NCI-H2171 treated with DMSO at 0.1 percent for 48 hours (cell line): ENCODE measurements around the gene OXT.
"Not testable (repeated sequence)": the region's sequence is repeated elsewhere in the genome, so short reads cannot be mapped to it uniquely, and the experiment has no call there.

Source experiments
- DNase-seq: peaks from one replicate; lab custom pipeline; 2025; lab: John Stamatoyannopoulos, UW

OXT gene

DNA sequence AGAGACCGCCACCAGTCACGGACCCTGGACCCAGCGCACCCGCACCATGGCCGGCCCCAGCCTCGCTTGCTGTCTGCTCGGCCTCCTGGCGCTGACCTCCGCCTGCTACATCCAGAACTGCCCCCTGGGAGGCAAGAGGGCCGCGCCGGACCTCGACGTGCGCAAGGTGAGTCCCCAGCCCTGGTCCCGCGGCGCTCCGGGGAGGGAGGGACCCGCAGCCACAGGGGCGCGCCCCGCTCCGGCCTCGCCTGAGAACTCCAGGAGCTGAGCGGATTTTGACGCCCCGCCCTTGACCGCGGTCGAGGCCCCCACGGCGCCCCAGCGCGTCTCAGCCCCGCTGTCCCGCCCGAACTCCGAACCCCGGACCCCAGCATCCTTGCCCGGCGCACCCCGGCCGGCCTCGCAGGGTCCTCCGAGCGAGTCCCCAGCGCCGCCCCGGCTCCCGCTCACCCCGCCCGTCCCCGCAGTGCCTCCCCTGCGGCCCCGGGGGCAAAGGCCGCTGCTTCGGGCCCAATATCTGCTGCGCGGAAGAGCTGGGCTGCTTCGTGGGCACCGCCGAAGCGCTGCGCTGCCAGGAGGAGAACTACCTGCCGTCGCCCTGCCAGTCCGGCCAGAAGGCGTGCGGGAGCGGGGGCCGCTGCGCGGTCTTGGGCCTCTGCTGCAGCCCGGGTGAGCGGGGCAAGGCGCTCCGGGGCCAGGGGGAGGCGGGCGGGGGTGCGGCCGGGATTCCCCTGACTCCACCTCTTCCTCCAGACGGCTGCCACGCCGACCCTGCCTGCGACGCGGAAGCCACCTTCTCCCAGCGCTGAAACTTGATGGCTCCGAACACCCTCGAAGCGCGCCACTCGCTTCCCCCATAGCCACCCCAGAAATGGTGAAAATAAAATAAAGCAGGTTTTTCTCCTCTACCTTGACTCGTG, at the start of gene OXT:
Gene OXT, plus strand, starts transcription at position 11 of the 920 bp plus-strand sequence. Its CDS starts 36 bp downstream, at position 47.
- DNase-seq = no peak

DNA sequence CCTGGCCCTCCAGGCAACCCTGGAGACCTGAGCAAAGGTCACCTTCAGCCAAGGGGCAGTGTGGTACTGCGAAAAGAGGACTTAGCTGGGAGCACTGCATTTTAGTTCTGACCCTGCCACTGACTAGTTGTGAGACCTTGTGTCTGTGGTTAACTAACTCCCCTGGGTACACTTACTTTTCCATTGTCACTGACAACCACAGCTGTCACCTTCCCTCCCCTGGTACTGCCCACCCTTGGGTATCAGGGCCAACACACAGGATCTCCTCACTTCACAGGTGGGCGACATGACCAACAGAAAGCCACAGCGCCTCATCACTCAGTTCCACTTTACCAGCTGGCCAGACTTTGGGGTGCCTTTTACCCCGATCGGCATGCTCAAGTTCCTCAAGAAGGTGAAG, 49.6 kb upstream of the OXT start:
- no peak for DNase-seq

- DNase-seq = not testable (repeated sequence)
Observed at GRCh38 chr20:3022559-3023490, 48.6 kb upstream of the OXT start.

GRCh38 chr20:3027987-3028386, 43.4 kb upstream of the OXT start:
- DNase-seq = no peak

- no peak for DNase-seq
Observed at GRCh38 chr20:3031524-3032147, 39.8 kb upstream of the OXT start.

- DNase-seq = no peak
Observed at GRCh38 chr20:3032624-3033023, 38.8 kb upstream of the OXT start.

DNA sequence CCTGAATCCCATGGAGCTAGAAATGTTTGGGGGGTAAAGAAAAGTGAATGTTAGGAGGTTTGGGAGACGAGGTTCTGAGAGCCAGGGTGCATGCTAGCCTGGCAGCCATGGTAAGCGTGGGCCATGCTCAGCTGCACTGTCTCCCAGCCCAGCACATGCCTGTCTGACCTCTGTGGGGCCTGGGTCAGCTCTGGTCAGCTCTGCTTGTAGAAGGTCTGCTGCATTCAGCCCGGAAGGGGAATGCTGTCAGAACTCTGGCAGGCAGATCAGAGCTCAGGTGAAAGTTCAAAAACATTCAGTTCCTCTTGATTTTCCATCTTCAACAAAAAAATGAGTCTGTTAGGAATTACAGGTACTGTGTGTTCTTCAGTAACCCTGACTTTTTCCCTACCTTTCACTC, 33.8 kb upstream of the OXT start:
- DNase-seq = no peak

DNA sequence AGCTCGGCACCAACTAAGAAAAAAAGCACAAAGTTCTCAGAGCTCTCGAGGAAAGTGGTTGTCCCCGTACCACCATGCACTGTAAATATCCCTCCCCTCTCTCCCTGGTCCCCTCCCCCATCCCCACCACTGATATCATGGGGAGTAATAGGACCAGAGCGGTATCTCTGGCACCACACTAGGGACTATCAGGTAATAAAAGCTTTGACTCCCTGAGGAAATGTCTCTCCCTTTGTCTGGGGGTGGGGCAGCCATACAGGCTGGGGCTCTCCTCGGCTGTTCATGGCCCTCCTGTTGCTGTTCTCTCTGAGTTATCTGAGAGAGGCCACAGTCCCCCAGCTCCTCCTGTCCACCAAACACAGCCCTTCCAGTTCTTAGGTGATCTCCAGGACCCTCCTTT, 33.0 kb upstream of the OXT start:
- no peak for DNase-seq

DNA sequence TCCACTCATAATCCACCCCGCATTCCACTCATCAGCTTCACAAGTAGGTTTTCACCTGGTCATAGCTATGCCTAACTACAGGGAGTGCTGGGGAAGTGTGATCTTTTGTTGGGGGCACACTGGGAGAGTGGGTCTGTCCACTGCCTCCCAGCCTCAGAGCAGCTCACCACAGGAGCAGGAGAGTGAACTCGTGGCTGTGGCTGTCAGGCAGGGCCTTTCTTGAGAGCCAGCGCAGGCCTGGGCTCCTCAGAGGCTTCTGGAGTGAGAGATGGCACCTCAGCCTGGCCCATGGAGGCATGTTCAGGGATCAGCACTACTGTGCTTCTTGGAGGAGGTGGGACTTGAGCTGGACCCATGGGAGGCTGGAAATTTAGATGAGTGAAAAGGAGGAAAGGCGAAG, 32.0 kb upstream of the OXT start:
- no peak for DNase-seq

- no peak for DNase-seq
Observed at GRCh38 chr20:3040086-3040485, 31.3 kb upstream of the OXT start.

GRCh38 chr20:3041854-3042409, 29.5 kb upstream of the OXT start:
- DNase-seq = peak; percentile 90

DNA sequence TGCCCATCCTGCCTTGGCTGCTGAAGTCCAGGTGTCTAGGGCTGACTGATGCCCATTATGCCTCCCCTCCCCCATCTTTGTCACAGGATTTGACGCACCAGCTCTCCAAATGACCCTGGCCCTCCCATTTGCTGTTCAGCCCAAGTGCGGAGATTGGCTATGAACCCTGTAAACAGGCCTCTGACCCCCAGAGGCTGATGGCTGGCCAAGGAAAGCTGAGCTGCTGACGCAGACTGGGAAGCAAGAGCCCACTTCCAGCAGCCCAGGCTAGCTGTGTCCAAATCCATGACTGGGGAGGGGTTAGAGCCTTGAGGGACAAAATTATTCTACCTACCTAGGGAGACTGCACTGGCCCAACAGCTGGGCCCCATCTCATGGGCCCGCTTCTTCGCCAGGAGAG, 28.8 kb upstream of the OXT start:
- DNase-seq = no peak

DNA sequence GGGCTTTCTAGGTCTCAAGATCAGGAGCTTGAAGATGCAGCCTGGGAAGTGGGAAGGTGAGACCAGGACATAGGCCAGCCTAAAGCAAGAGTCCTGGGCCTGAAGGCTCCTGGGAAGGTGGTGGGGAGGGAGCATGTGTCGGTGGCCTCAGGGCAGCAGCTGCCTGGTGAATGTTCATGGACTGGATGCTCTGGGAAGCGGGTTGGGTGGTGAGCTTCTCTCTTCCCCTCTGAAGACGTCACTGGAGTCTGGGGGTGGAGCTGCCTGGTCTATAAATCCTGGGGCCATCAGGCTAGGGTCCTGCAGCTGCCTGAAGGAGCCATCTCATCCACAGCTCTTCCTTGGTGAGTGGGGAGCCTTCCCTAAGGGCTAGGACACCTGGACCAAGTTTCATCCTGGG, 28.1 kb upstream of the OXT start, which contains the start of gene GNRH2:
Gene GNRH2, plus strand, starts transcription at position 301 of the 400 bp plus-strand sequence. CDS start 793 bp downstream, outside the sequence.
- DNase-seq = no peak

- DNase-seq = no peak
Observed at GRCh38 chr20:3044336-3044965, 27.0 kb upstream of the OXT start.

GRCh38 chr20:3045042-3045815, 26.2 kb upstream of the OXT start:
- peak; percentile 77 for DNase-seq

DNA sequence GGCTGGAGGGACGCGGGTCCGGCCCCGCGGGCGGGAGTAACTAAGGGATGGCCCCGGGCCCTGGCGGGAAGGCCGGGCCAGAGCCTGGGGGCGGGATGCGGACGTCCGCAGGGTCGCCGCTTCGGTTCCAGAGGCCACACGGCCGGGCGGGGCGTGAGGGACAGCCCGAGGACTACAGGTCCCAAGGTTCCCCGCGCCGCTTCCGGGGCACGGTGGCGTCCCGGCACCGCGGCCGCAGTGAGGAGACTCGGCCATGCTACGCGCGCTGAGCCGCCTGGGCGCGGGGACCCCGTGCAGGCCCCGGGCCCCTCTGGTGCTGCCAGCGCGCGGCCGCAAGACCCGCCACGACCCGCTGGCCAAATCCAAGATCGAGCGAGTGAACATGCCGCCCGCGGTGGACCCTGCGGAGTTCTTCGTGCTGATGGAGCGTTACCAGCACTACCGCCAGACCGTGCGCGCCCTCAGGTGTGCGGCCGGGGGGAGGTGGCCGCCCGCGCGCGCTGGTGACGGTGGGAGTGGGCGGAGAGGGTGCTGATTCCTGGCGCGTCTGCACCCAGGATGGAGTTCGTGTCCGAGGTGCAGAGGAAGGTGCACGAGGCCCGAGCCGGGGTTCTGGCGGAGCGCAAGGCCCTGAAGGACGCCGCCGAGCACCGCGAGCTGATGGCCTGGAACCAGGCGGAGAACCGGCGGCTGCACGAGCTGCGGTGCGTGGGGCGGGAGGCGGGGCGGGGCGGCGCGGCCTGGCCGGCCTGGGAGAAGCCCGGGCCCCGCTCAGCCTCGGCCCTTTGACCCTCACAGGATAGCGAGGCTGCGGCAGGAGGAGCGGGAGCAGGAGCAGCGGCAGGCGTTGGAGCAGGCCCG, 25.4 kb upstream of the OXT start, which contains the start of gene MRPS26:
Gene MRPS26, plus strand, starts transcription at position 237 of the 861 bp plus-strand sequence. Its CDS starts 17 bp downstream, at position 254.
- peak; percentile 87 for DNase-seq

DNA sequence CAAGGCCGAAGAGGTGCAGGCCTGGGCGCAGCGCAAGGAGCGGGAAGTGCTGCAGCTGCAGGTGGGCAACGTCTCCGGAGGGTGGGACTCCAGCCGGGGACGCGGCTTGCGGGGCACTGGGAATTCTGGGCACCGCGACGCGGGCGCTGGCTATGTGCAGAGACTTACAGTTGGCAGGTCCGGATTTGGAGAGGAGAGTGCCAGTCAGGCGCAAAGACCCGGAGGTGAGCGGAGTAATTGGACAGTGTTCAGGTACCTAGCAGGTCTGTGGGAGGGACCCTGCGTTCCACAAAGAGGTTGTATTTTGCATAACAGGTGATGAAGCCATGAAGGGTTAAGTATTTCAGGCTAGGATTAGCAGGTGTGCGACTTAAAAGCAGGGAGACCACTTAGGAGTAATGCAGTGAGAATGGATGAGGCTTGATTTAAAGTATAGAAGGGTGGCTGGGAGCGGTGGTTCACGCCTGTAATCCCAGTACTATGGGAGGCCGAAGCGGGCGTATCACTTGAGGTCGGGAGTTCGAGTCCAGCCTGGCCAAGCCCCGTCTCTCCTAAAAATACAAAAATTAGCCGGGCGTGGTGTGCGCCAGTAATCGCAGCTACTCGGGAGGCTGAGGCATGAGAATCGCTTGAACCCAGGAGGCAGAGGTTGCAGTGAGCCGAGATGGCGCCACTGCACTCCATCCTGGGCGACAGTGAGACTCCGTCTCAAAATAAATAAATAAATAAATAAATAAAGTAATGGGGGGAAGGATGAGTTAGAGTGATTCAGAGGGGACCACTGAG, 24.6 kb upstream of the OXT start:
- peak; percentile 70 for DNase-seq
